Breast epithelium (tissue), 4 donors: Measurements from ENCODE around the gene GJA4. TPM values are rescaled to one million over a fixed set of nuclear protein-coding genes. Genes with fewer than 3 reads are reported as not detected.

ENCODE experiments used
- DNase-seq, 2 donors: peaks; one replicate each; pipeline ENCODE4 v3.0.0-alpha.2; 2019; ENCODE audit warnings: low spot score in 2 of 2
- H3K27ac ChIP-seq, 2 donors: fragments of 200-600 bp; sonication (generic) in 1 of 2; one replicate each; pipeline ENCODE4 v1.5.1; 2016 to 2019; ENCODE audit warnings: mild to moderate bottlenecking in 1 of 2
- H3K27me3 ChIP-seq, 2 donors: fragments of 200-600 bp; sonication (generic) in 1 of 2; one replicate each; pipeline versions ENCODE4 v1.5.1 to v1.6.0; 2017 to 2019; ENCODE audit warnings: control low read depth in 1 of 2, mild to moderate bottlenecking in 1 of 2
- H3K36me3 ChIP-seq: fragments of 200-600 bp; one replicate; pipeline ENCODE4 v1.5.1; 2019
- H3K4me1 ChIP-seq, 2 donors: fragments of 200-600 bp; sonication (generic); one replicate each; pipeline ENCODE4 v1.5.1; 2016 to 2019; ENCODE audit warnings: control low read depth in 1 of 2
- H3K4me3 ChIP-seq, 3 donors: fragments of 200-600 bp; sonication (generic); 1 replicate in 2 of 3; 2 replicates in 1 of 3; pipeline ENCODE4 v1.5.1; 2016 to 2019; ENCODE audit warnings: mild to moderate bottlenecking in 3 of 3, moderate library complexity in 2 of 3
- H3K9me3 ChIP-seq, 2 donors: fragments of 200-600 bp; sonication (generic) in 1 of 2; one replicate each; pipeline ENCODE4 v1.5.1; 2016 to 2019; ENCODE audit warnings: control low read depth in 1 of 2
- POLR2A ChIP-seq: fragments of 450-650 bp; IDR thresholded peaks from one replicate; pipeline ENCODE4 v1.6.1; 2016; ENCODE audit warnings: antibody characterized with exemption, mild to moderate bottlenecking, moderate library complexity
- POLR2AphosphoS5 ChIP-seq, 3 donors: sonication (generic); formaldehyde crosslinking; IDR thresholded peaks; one replicate each; pipeline ENCODE4 v1.6.1; 2017; ENCODE audit warnings: antibody characterized with exemption in 3 of 3
- intact Hi-C: fragments of 100-400 bp; cut with DNase I; formaldehyde crosslinking; loops from one replicate; pipeline ENCODE4 v1.15.1; 2023; ENCODE audit warnings: low total_unique reads
- total RNA-seq, 3 donors: library from RNA; depleted of rRNA; stranded (reverse); fragments of >200 nt; gene quantifications; one replicate each; pipeline ENCODE4 v1.1.0, GENCODE V29; 2016
- TF ChIP-seq, protein P1 (sequence below), 3 donors: fragments of 450-650 bp; IDR thresholded peaks; one replicate each; pipeline ENCODE4 v1.5.1; 2016 to 2017; ENCODE audit warnings: antibody characterized with exemption in 3 of 3, mild to moderate bottlenecking in 3 of 3, moderate library complexity in 3 of 3

GJA4 gene
- total RNA-seq, 3 donors from 2014 or later, result 8.9 to 39.3 (median 18.9) TPM

DNA sequence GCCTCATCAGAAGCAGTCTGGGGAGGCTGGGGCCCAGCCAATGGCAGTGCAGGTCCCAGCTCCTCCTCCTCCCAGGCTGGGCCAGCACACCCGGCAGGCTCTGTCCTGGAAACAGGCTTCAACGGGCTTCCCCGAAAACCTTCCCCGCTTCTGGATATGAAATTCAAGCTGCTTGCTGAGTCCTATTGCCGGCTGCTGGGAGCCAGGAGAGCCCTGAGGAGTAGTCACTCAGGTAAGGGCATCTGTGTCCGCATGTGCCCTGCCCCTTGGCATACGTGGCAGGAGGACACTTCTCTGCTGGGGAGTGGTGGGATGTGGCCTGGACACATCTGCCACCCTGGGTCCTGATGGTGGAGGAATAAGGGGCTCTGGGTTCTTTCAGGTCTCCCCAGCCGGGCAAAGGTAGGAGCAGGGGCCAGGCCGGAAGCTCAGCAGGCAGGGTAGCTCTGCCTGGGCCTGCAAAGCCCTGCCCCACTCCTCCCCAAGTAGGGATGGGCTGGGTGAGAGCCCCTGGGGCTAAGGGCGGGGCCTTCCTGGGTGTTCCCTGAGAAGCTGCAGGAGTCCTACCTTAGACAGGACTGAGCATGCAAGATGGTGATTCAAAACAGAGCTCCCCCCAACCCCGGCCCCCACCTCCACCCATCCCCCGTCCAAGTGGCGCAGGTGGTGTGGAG, 37.7 kb upstream of the GJA4 start, which contains the start of gene GJB5:
TSS of gene GJB5 (plus strand) at position 84 of the 674 bp plus-strand sequence. CDS start 2,284 bp downstream, outside the sequence.
- Histone ChIP-seq H3K27ac (peak within 1 kb of the TSS; percentile 65 to 88), H3K27me3 (no peaks in the 10 kb centered on the region), H3K36me3 (no peaks in the 10 kb centered on the region), H3K4me1 (no peaks in the 10 kb centered on the region), H3K4me3 (peak within 1 kb of the TSS in 2 of 3 donors; percentile 8 to 51), H3K9me3 (no peaks in the 10 kb centered on the region)
- intact Hi-C loops, result no loop called here
- peak in 1 of 2 donors; percentile 41 for DNase-seq
- TF ChIP-seq POLR2A, result no peak
- TF ChIP-seq, protein P1, sequence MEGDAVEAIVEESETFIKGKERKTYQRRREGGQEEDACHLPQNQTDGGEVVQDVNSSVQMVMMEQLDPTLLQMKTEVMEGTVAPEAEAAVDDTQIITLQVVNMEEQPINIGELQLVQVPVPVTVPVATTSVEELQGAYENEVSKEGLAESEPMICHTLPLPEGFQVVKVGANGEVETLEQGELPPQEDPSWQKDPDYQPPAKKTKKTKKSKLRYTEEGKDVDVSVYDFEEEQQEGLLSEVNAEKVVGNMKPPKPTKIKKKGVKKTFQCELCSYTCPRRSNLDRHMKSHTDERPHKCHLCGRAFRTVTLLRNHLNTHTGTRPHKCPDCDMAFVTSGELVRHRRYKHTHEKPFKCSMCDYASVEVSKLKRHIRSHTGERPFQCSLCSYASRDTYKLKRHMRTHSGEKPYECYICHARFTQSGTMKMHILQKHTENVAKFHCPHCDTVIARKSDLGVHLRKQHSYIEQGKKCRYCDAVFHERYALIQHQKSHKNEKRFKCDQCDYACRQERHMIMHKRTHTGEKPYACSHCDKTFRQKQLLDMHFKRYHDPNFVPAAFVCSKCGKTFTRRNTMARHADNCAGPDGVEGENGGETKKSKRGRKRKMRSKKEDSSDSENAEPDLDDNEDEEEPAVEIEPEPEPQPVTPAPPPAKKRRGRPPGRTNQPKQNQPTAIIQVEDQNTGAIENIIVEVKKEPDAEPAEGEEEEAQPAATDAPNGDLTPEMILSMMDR (IDR thresholded peaks at IDR 0.05), result no peak
- TF ChIP-seq POLR2AphosphoS5 (IDR thresholded peaks at IDR 0.05), result no peak

- DNase-seq, result no peak
- Histone ChIP-seq H3K27me3 (no peaks in the 10 kb centered on the region), H3K4me1 (no peaks in the 10 kb centered on the region), H3K36me3 (no peaks in the 10 kb centered on the region), H3K9me3 (no peaks in the 10 kb centered on the region), H3K27ac (peak overlapping the region in 1 of 2 donors; percentile 88), H3K4me3 (no peak overlapping the region)
- TF ChIP-seq, protein P1 (IDR thresholded peaks at IDR 0.05), result no peak
- TF ChIP-seq POLR2A (no peak), POLR2AphosphoS5 (IDR thresholded peaks at IDR 0.05) (no peak)
- intact Hi-C loops, result no loop called here
Measured at GRCh38 chr1:34755961-34756360, 36.8 kb upstream of the GJA4 start.

- H3K27ac ChIP-seq, result no peak overlapping the region
- no peak overlapping the region for H3K4me3 ChIP-seq
- H3K36me3 ChIP-seq, result no peaks in the 10 kb centered on the region
- TF ChIP-seq POLR2AphosphoS5 (IDR thresholded peaks at IDR 0.05) (no peak), POLR2A (no peak)
- TF ChIP-seq, protein P1 (IDR thresholded peaks at IDR 0.05), result no peak
- intact Hi-C loops, result no loop called here
- no peaks in the 10 kb centered on the region for H3K4me1 ChIP-seq
- no peaks in the 10 kb centered on the region for H3K27me3 ChIP-seq
- H3K9me3 ChIP-seq, result no peaks in the 10 kb centered on the region
- no peak for DNase-seq
Measured at GRCh38 chr1:34757386-34757785, 35.4 kb upstream of the GJA4 start.

DNA sequence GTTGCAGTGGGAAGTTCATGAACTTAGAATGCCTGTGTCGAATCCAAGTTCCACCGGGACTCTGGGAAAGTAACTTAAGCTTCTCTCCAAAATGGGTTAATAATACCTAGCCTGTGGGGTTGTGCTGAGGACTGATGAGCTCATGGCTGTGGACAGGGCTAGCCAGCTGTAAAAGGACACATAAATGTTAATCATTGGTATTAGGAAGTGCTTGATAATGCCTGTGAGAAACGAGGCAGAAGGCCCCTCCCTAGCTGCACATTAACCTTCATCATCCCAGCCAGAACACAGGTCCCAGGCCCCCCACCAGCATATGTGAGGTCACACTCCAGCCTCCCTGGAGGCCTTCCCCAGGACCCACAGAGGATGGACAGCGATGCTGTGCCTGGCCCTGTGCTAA, 34.0 kb upstream of the GJA4 start:
- Histone ChIP-seq H3K36me3 (no peaks in the 10 kb centered on the region), H3K27me3 (no peaks in the 10 kb centered on the region), H3K4me3 (no peak overlapping the region), H3K27ac (no peak overlapping the region), H3K9me3 (no peaks in the 10 kb centered on the region), H3K4me1 (no peaks in the 10 kb centered on the region)
- DNase-seq, result no peak
- intact Hi-C loops, result no loop called here
- TF ChIP-seq, protein P1 (IDR thresholded peaks at IDR 0.05), result no peak
- TF ChIP-seq POLR2AphosphoS5 (IDR thresholded peaks at IDR 0.05) (no peak), POLR2A (no peak)

DNA sequence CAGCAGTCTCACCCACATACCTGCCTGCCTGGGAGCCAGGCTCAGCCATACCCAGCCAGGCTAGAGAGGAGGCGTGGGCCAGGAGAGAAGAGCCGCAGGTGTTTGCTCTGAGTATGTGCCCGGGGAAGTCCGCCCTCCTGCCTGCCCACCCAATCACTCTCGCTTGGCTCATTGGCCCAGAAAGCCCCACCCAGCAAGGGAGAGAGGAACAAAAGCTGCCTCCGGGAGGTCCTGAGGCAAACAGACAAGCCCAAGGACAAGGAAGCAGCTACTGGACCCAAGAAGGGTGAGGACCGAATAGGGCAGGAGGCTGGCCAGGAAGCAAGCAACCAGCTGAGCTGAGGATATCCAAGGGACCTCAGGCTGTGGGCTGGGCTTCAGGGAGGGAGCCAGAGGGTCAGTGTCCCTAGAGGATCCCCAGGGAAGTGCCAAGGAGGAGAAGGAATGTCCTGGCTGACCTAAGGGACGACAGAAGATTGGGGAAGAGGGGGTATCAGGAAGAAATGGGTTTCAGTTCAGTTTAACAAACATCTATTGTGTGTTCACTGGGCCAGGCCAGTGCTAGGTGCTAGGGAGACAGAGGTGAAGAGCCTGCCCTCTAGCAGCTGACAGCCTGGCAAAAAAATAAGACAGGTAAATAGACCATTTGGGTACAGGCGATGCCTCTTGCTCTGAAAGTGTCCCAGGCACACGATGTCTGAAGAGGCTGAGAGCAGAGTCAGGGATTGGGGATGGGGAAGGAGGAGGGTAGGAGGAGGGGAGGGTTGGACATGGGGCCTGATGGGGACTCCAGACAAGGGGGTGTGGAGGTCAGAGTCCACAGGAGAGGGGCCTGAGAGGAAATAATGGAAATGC, 33.1 kb upstream of the GJA4 start, which contains the start of gene GJB4:
TSS of gene GJB4 (plus strand) at position 238 of the 855 bp plus-strand sequence. CDS start 1,515 bp downstream, outside the sequence.
- no peak for DNase-seq
- H3K27me3 ChIP-seq, result no peaks in the 10 kb centered on the region
- TF ChIP-seq POLR2AphosphoS5 (IDR thresholded peaks at IDR 0.05) (no peak), POLR2A (no peak)
- TF ChIP-seq, protein P1 (IDR thresholded peaks at IDR 0.05), result no peak

More for the DNA sequence above, 33.1 kb upstream of the GJA4 start, which contains the start of gene GJB4:
- H3K4me1 ChIP-seq, result no peaks in the 10 kb centered on the region
- H3K36me3 ChIP-seq, result no peaks in the 10 kb centered on the region
- no peak within 1 kb of the TSS for H3K27ac ChIP-seq
- no peaks in the 10 kb centered on the region for H3K9me3 ChIP-seq
- intact Hi-C loops, result no loop called here
- no peak within 1 kb of the TSS for H3K4me3 ChIP-seq
